Loucy (cell line): ENCODE measurements around the gene DOLPP1.

Experiments used
- H2AFZ ChIP-seq: fragments of 200-600 bp; sonication (generic); 2 replicates; pipeline ENCODE4 v1.6.0; 2016; ENCODE audit warnings: antibody characterized with exemption, mild to moderate bottlenecking, low read length, moderate library complexity
- H3F3A ChIP-seq: fragments of 200-600 bp; 2 replicates; pipeline ENCODE4 v1.6.0; 2016; ENCODE audit warnings: antibody characterized with exemption, low read depth, mild to moderate bottlenecking
- H3K27me3 ChIP-seq: fragments of 200-600 bp; sonication (generic); 2 replicates; pipeline ENCODE4 v1.6.1; 2014; ENCODE audit warnings: low read length, mild to moderate bottlenecking; ENCODE audit not compliant: insufficient read depth, poor library complexity, severe bottlenecking
- H3K36me3 ChIP-seq: fragments of 200-600 bp; sonication (generic); 2 replicates; pipeline ENCODE4 v1.6.1; 2016; ENCODE audit warnings: low read length; ENCODE audit not compliant: insufficient read depth
- H3K4me1 ChIP-seq: fragments of 200-600 bp; sonication (generic); 2 replicates; pipeline ENCODE4 v1.5.1; 2014; ENCODE audit warnings: low read length, mild to moderate bottlenecking; ENCODE audit not compliant: insufficient read depth, poor library complexity, severe bottlenecking
- H3K4me2 ChIP-seq: fragments of 200-600 bp; sonication (generic); 2 replicates; pipeline ENCODE4 v1.6.0; 2014; ENCODE audit warnings: antibody characterized with exemption, low read length, low read depth, mild to moderate bottlenecking; ENCODE audit not compliant: poor library complexity, severe bottlenecking
- H3K4me3 ChIP-seq: fragments of 200-600 bp; sonication (generic); 2 replicates; pipeline ENCODE4 v1.5.1; 2014; ENCODE audit warnings: low read length, mild to moderate bottlenecking, mixed read lengths; ENCODE audit not compliant: poor library complexity, severe bottlenecking
- H3K79me2 ChIP-seq: fragments of 200-600 bp; sonication (generic); 2 replicates; pipeline ENCODE4 v1.6.1; 2014; ENCODE audit warnings: low read length; ENCODE audit not compliant: insufficient read depth
- H3K9ac ChIP-seq: fragments of 200-600 bp; sonication (generic); 2 replicates; pipeline ENCODE4 v1.6.0; 2014; ENCODE audit warnings: mild to moderate bottlenecking, low read depth, low read length, moderate library complexity; ENCODE audit not compliant: poor library complexity, severe bottlenecking
- H3K9me2 ChIP-seq: fragments of 200-600 bp; sonication (generic); replicated peaks from 2 replicates; pipeline ENCODE4 v1.6.1; 2016; ENCODE audit warnings: low read depth, low read length, mixed read lengths
- H3K9me3 ChIP-seq: fragments of 200-600 bp; sonication (generic); 2 replicates; pipeline ENCODE4 v1.6.1; 2014; ENCODE audit warnings: mild to moderate bottlenecking, antibody characterized with exemption, low read length, low read depth; ENCODE audit not compliant: insufficient read depth
- H4K20me1 ChIP-seq: fragments of 200-600 bp; sonication (generic); 2 replicates; pipeline ENCODE4 v1.6.0; 2014; ENCODE audit warnings: antibody characterized with exemption, low read length, mild to moderate bottlenecking; ENCODE audit not compliant: insufficient read depth, poor library complexity, severe bottlenecking
- CTCF ChIP-seq: fragments of 200-600 bp; sonication (generic); conservative IDR thresholded peaks from 2 replicates; pipeline ENCODE4 v1.5.1; 2014; ENCODE audit warnings: mild to moderate bottlenecking, antibody characterized with exemption, low read length
- EZH2phosphoT487 ChIP-seq: fragments of 200-600 bp; IDR thresholded peaks from 2 replicates; pipeline ENCODE4 v1.6.1; 2018; ENCODE audit warnings: antibody characterized with exemption, mild to moderate bottlenecking, moderate library complexity, borderline replicate concordance

The DOLPP1 gene

GRCh38 chr9:129059796-129060785 is 20.8 kb upstream of the DOLPP1 start:
- no peaks in the 10 kb centered on the region; the same call in 1 of the 2 replicates for H3K36me3 ChIP-seq

GRCh38 chr9:129060991-129061390 is 19.9 kb upstream of the DOLPP1 start:
- H3K27me3 ChIP-seq = no peaks in the 10 kb centered on the region
- H3K36me3 ChIP-seq = no peaks in the 10 kb centered on the region; the same call in 1 of the 2 replicates

More at GRCh38 chr9:129059796-129060785, 20.8 kb upstream of the DOLPP1 start:
- no peaks in the 10 kb centered on the region for H3K4me1 ChIP-seq
- no peak overlapping the region for H3K9ac ChIP-seq
- no peaks in the 10 kb centered on the region for H3K9me3 ChIP-seq
- H3F3A ChIP-seq = no peaks in the 10 kb centered on the region
- no peaks in the 10 kb centered on the region for H4K20me1 ChIP-seq
- H3K4me2 ChIP-seq = no peak overlapping the region
- H3K79me2 ChIP-seq = no peaks in the 10 kb centered on the region
- H3K9me2 ChIP-seq = no peaks in the 10 kb centered on the region
- TF ChIP-seq EZH2phosphoT487 = no peak
- no peak for TF ChIP-seq CTCF
- H3K27me3 ChIP-seq = no peaks in the 10 kb centered on the region
- H3K4me3 ChIP-seq = no peak overlapping the region
- no peak overlapping the region for H2AFZ ChIP-seq

GRCh38 chr9:129063061-129063460 is 17.9 kb upstream of the DOLPP1 start:
- Histone ChIP-seq H3K9ac (no peak overlapping the region), H3K36me3 (no peaks in the 10 kb centered on the region; the same call in 1 of the 2 replicates), H3F3A (no peaks in the 10 kb centered on the region), H2AFZ (no peak overlapping the region), H3K9me3 (no peaks in the 10 kb centered on the region), H3K4me1 (peaks cover 8% of the 10 kb centered on the region), H3K4me2 (no peak overlapping the region), H3K79me2 (no peaks in the 10 kb centered on the region), H3K27me3 (no peaks in the 10 kb centered on the region), H3K9me2 (no peaks in the 10 kb centered on the region), H3K4me3 (no peak overlapping the region), H4K20me1 (no peaks in the 10 kb centered on the region)
- TF ChIP-seq EZH2phosphoT487 = no peak
- TF ChIP-seq CTCF = no peak

More at GRCh38 chr9:129060991-129061390, 19.9 kb upstream of the DOLPP1 start:
- Histone ChIP-seq H3K4me1 (no peaks in the 10 kb centered on the region), H3K9ac (no peak overlapping the region), H3F3A (no peaks in the 10 kb centered on the region), H3K4me3 (no peak overlapping the region), H3K4me2 (no peak overlapping the region), H3K9me2 (no peaks in the 10 kb centered on the region), H3K79me2 (no peaks in the 10 kb centered on the region), H2AFZ (no peak overlapping the region), H3K9me3 (no peaks in the 10 kb centered on the region), H4K20me1 (no peaks in the 10 kb centered on the region)
- no peak for TF ChIP-seq EZH2phosphoT487
- TF ChIP-seq CTCF = no peak
